ENCODE data around the gene CLRN3. TPM values are rescaled to one million over a fixed set of nuclear protein-coding genes. Genes with fewer than 3 reads are reported as not detected.

CLRN3 gene
- total and polyA plus RNA-seq, 12 donors: 0.29 to 0.61 (median 0.39) TPM; not detected in 9

GRCh38 chr10:127850944-127851343 lies 41.8 kb downstream of the CLRN3 start:
- H3K27ac ChIP-seq: no peak overlapping the region
- no peaks in the 10 kb centered on the region for H3K27me3 ChIP-seq
- WGBS, 4 donors: 68 to 86% (median 78%) methylated on average over 4 to 10 of the region's 10 CpGs
- DNase-seq: no peak
- no peak overlapping the region for H3K4me3 ChIP-seq
- intact Hi-C loops (cut with DNase I): loop anchor here (5.0 kb wide), 1 partner anchor 134 kb away; no protein-coding TSS in a partner anchor
- TF ChIP-seq POLR2A (IDR thresholded peaks at IDR 0.05): no peak
- TF ChIP-seq, protein P1, sequence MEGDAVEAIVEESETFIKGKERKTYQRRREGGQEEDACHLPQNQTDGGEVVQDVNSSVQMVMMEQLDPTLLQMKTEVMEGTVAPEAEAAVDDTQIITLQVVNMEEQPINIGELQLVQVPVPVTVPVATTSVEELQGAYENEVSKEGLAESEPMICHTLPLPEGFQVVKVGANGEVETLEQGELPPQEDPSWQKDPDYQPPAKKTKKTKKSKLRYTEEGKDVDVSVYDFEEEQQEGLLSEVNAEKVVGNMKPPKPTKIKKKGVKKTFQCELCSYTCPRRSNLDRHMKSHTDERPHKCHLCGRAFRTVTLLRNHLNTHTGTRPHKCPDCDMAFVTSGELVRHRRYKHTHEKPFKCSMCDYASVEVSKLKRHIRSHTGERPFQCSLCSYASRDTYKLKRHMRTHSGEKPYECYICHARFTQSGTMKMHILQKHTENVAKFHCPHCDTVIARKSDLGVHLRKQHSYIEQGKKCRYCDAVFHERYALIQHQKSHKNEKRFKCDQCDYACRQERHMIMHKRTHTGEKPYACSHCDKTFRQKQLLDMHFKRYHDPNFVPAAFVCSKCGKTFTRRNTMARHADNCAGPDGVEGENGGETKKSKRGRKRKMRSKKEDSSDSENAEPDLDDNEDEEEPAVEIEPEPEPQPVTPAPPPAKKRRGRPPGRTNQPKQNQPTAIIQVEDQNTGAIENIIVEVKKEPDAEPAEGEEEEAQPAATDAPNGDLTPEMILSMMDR (IDR thresholded peaks at IDR 0.05): no peak
- H3K4me1 ChIP-seq (replicated peaks in 1 of 2): no peaks in the 10 kb centered on the region
- no peaks in the 10 kb centered on the region for H3K9me3 ChIP-seq (replicated peaks in 1 of 3)
- H3K36me3 ChIP-seq (replicated peaks in 1 of 2): no peaks in the 10 kb centered on the region

DNA sequence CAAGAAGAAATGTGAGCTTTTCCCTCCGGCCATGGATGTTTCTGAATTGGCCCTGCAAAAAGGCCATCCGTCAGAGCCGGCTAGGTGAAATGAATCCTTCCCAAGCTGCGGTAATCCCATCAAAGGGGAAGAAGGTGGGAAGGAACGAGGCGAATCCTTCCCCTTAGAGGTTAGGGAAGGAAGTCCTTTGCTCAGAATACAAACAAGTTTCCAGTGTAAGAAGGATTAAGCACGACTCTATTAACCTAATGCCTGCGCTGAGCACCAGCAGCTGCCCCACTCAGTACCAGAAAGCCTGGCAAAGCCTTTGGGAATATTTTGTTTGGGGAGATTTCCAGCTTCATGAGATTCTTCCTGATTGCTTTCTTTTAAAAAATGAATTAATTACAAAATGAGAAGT lies 42.8 kb downstream of the CLRN3 start:
- Histone ChIP-seq H3K4me1 (replicated peaks in 1 of 2) (no peaks in the 10 kb centered on the region), H3K36me3 (replicated peaks in 1 of 2) (no peaks in the 10 kb centered on the region), H3K4me3 (no peak overlapping the region), H3K9me3 (replicated peaks in 1 of 3) (no peaks in the 10 kb centered on the region), H3K27me3 (no peaks in the 10 kb centered on the region), H3K27ac (no peak overlapping the region)
- TF ChIP-seq POLR2A (IDR thresholded peaks at IDR 0.05): no peak
- TF ChIP-seq, protein P1 (IDR thresholded peaks at IDR 0.05): no peak
- WGBS, 4 donors: 56 to 71% (median 67%) methylated on average over 8 of the region's 8 CpGs
- intact Hi-C loops (cut with DNase I): loop anchor here (5.0 kb wide), 1 partner anchor 133 kb away; no protein-coding TSS in a partner anchor
- no peak for DNase-seq

DNA sequence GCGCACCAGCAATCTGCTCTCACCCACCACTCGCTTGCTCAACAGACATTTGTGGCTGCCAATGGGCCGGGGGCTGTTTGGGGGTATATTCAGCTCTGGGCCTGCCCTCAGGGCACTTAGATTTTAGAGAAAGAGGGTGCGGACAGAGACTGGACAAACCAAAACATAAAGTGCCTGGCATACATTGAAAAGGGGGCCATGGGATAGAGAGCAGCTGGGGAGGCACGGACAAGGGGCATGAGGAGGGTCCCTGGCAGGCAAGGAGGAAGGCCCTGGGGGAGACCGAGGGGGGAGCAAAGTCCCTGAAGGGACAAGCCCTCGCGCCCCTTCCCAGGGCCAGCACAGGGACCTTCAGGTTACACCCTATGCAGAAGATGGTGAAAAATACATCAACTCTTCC lies 43.5 kb downstream of the CLRN3 start:
- Histone ChIP-seq H3K4me3 (no peak overlapping the region), H3K27me3 (no peaks in the 10 kb centered on the region), H3K4me1 (replicated peaks in 1 of 2) (no peaks in the 10 kb centered on the region), H3K27ac (no peak overlapping the region), H3K36me3 (replicated peaks in 1 of 2) (no peaks in the 10 kb centered on the region), H3K9me3 (replicated peaks in 1 of 3) (no peaks in the 10 kb centered on the region)
- 80 to 93% (median 84%) methylated on average over 8 of the region's 8 CpGs for WGBS, 4 donors
- DNase-seq: no peak
- intact Hi-C loops (cut with DNase I): no loop called here
- TF ChIP-seq, protein P1 (IDR thresholded peaks at IDR 0.05): no peak
- no peak for TF ChIP-seq POLR2A (IDR thresholded peaks at IDR 0.05)

DNA sequence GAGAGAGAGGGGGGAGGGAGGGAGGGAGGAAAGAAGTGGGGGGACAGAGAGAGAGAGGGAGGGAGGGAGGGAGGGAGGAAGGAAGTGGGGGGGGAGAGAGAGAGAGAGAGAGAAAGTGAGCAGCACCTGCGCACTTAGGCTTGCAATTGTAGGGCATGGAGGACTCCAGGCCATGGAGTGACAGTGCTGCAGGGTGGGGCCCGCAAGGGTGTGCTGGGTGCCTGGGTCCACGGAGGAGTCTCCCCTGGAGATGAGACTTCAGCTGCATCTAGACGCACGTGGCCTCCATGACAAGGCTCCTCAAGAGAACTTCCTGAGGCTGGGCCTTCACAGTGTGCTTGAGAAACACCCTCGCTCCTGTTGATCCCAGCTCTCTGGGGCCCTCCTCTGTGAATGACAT lies 44.5 kb downstream of the CLRN3 start:
- no peak for DNase-seq
- no peak for TF ChIP-seq POLR2A (IDR thresholded peaks at IDR 0.05)
- TF ChIP-seq, protein P1 (IDR thresholded peaks at IDR 0.05): no peak
- Histone ChIP-seq H3K4me3 (no peak overlapping the region), H3K9me3 (replicated peaks in 1 of 3) (no peaks in the 10 kb centered on the region), H3K36me3 (replicated peaks in 1 of 2) (no peaks in the 10 kb centered on the region), H3K4me1 (replicated peaks in 1 of 2) (no peaks in the 10 kb centered on the region), H3K27ac (no peak overlapping the region), H3K27me3 (no peaks in the 10 kb centered on the region)
- intact Hi-C loops (cut with DNase I): no loop called here
- 73 to 89% (median 83%) methylated on average over 3 to 6 of the region's 6 CpGs for WGBS, 4 donors
